GM23338 (cell line): ENCODE data around the gene CYP4F22. TPM values are rescaled to one million over a fixed set of nuclear protein-coding genes. Genes with fewer than 3 reads are reported as not detected.

Experiments
- ATAC-seq: fragments of 200-7000 bp; cut with Tn5 transposase; 3 replicates; pipeline ENCODE4 v1.9.1; 2020
- DNase-seq: peaks from one replicate; pipeline ENCODE4 v3.0.0-alpha.2; 2015; ENCODE audit warnings: low spot score
- H2AFZ ChIP-seq: fragments of 200-600 bp; sonication (generic); 2 replicates; pipeline ENCODE4 v1.8.0; 2016; ENCODE audit warnings: antibody characterized with exemption, mild to moderate bottlenecking, moderate library complexity
- H3F3A ChIP-seq: fragments of 200-600 bp; sonication (generic); replicated peaks from 2 replicates; pipeline ENCODE4 v1.8.0; 2017; ENCODE audit warnings: antibody characterized with exemption, mixed run types, low read depth
- H3K27ac ChIP-seq: fragments of 200-600 bp; sonication (generic); 2 replicates; pipeline ENCODE4 v1.6.1; 2016; ENCODE audit warnings: low read depth
- H3K27me3 ChIP-seq: fragments of 200-600 bp; sonication (generic); 2 replicates; pipeline ENCODE4 v1.8.0; 2016; ENCODE audit warnings: mild to moderate bottlenecking, mixed run types, moderate library complexity; ENCODE audit not compliant: insufficient read depth
- H3K36me3 ChIP-seq: fragments of 200-600 bp; sonication (generic); 2 replicates; pipeline ENCODE4 v1.8.0; 2016; ENCODE audit warnings: mild to moderate bottlenecking; ENCODE audit not compliant: insufficient read depth
- H3K4me1 ChIP-seq: fragments of 200-600 bp; sonication (generic); 2 replicates; pipeline ENCODE4 v1.8.0; 2016; ENCODE audit warnings: mild to moderate bottlenecking, moderate library complexity; ENCODE audit not compliant: insufficient read depth
- H3K4me2 ChIP-seq: fragments of 200-600 bp; sonication (generic); 2 replicates; pipeline ENCODE4 v1.7.1; 2017; ENCODE audit warnings: mixed run types
- H3K4me3 ChIP-seq: fragments of 200-600 bp; sonication (generic); 2 replicates; pipeline ENCODE4 v1.6.1; 2016; ENCODE audit warnings: mixed run types
- H3K79me2 ChIP-seq: fragments of 200-600 bp; sonication (generic); replicated peaks from 2 replicates; pipeline ENCODE4 v1.8.0; 2017; ENCODE audit warnings: mild to moderate bottlenecking; ENCODE audit not compliant: insufficient read depth
- H3K9me2 ChIP-seq: fragments of 200-600 bp; sonication (generic); 2 replicates; pipeline ENCODE4 v1.8.0; 2017; ENCODE audit not compliant: insufficient read depth
- H4K20me1 ChIP-seq: fragments of 200-600 bp; sonication (generic); replicated peaks from 2 replicates; pipeline ENCODE4 v1.8.0; 2017; ENCODE audit warnings: mild to moderate bottlenecking; ENCODE audit not compliant: insufficient read depth
- H3K27ac Mint-ChIP-seq: 2 replicates; pipeline ENCODE4 v1.8.0; 2020; ENCODE audit warnings: inconsistent platforms, mild to moderate bottlenecking, moderate library complexity, mixed read lengths
- H3K27me3 Mint-ChIP-seq: 3 replicates; pipeline ENCODE4 v1.8.0; 2022; ENCODE audit warnings: low read depth, mild to moderate bottlenecking, moderate library complexity, mixed read lengths, inconsistent platforms; ENCODE audit not compliant: insufficient read depth, poor library complexity
- H3K36me3 Mint-ChIP-seq: 3 replicates; pipeline ENCODE4 v1.8.0; 2021; ENCODE audit warnings: low read depth, mild to moderate bottlenecking, inconsistent platforms, moderate library complexity, mixed read lengths
- H3K4me1 Mint-ChIP-seq: 3 replicates; pipeline ENCODE4 v1.8.0; 2020; ENCODE audit warnings: mild to moderate bottlenecking, inconsistent platforms, mixed read lengths
- H3K4me3 Mint-ChIP-seq: 3 replicates; pipeline ENCODE4 v1.8.0; 2021; ENCODE audit warnings: moderate library complexity, mild to moderate bottlenecking, inconsistent platforms, mixed read lengths
- H3K9me3 Mint-ChIP-seq: 3 replicates; pipeline ENCODE4 v1.8.0; 2020; ENCODE audit warnings: moderate library complexity, mild to moderate bottlenecking, inconsistent platforms, mixed read lengths
- CREB1 ChIP-seq: fragments of 250-450 bp; sonication (Bioruptor Pico); IDR thresholded peaks from 2 replicates; pipeline ENCODE4 v1.5.0; 2020; ENCODE audit warnings: low read depth, mild to moderate bottlenecking, moderate library complexity
- EZH2 ChIP-seq: fragments of 200-600 bp; sonication (generic); IDR thresholded peaks from one replicate; pipeline ENCODE4 v1.8.0; 2017; ENCODE audit warnings: antibody characterized with exemption, mild to moderate bottlenecking, low read depth; ENCODE audit not compliant: unreplicated experiment
- EZH2phosphoT487 ChIP-seq: fragments of 200-600 bp; sonication (generic); IDR thresholded peaks from one replicate; pipeline ENCODE4 v1.8.1; 2018; ENCODE audit warnings: antibody characterized with exemption; ENCODE audit not compliant: unreplicated experiment
- JUNB ChIP-seq: IDR thresholded peaks from one replicate; pipeline ENCODE4 v1.6.1; 2016; ENCODE audit warnings: antibody characterized with exemption; ENCODE audit not compliant: unreplicated experiment
- NANOG ChIP-seq: IDR thresholded peaks from 2 replicates; pipeline ENCODE4 v1.6.1; 2016; ENCODE audit warnings: antibody characterized with exemption, borderline replicate concordance
- POLR2AphosphoS5 ChIP-seq: IDR thresholded peaks from 2 replicates; pipeline ENCODE4 v1.6.1; 2016; ENCODE audit warnings: antibody characterized with exemption, low read depth
- STAT1 ChIP-seq: IDR thresholded peaks from one replicate; pipeline ENCODE4 v1.6.1; 2016; ENCODE audit warnings: antibody characterized with exemption; ENCODE audit not compliant: unreplicated experiment
- ZNF114 ChIP-seq: fragments of 250-450 bp; sonication (Bioruptor Pico); IDR thresholded peaks from 2 replicates; pipeline ENCODE4 v1.5.0; 2020; ENCODE audit warnings: mild to moderate bottlenecking, moderate library complexity
- ZNF331 ChIP-seq: fragments of 250-450 bp; sonication (Bioruptor Pico); IDR thresholded peaks from 2 replicates; pipeline ENCODE4 v1.5.0; 2020; ENCODE audit warnings: low read depth, mild to moderate bottlenecking, moderate library complexity
- ZNF462 ChIP-seq: fragments of 250-450 bp; sonication (Bioruptor Pico); IDR thresholded peaks from 2 replicates; pipeline ENCODE4 v1.5.0; 2020; ENCODE audit warnings: mild to moderate bottlenecking, moderate library complexity
- polyA plus RNA-seq: library from polyadenylated mRNA; unstranded; fragments of >200 nt; fragmentation: Nextera tagmentation; extraction: Ambion mirVana; gene quantifications from 2 replicates; pipeline ENCODE4 v1.2.1, GENCODE V29; 2016
- total RNA-seq: library from RNA; depleted of rRNA; stranded (reverse); fragments of >200 nt; shearing (Covaris generic); gene quantifications from 2 replicates; pipeline ENCODE4 v1.2.3, GENCODE V29; 2014
- TF ChIP-seq, protein P1 (sequence below), 2 experiments: fragments of 200-600 bp in 1 of 2; sonication (generic) in 1 of 2; conservative IDR thresholded peaks; 2 replicates each; pipeline versions ENCODE4 v1.5.1 to v1.6.1; 2016 to 2017; ENCODE audit warnings: antibody characterized with exemption in 2 of 2, low read depth in 2 of 2, mild to moderate bottlenecking in 2 of 2, moderate library complexity in 1 of 2
- TF ChIP-seq, protein P2 (sequence below): IDR thresholded peaks from one replicate; pipeline ENCODE4 v1.6.1; 2018; ENCODE audit warnings: antibody characterized with exemption; ENCODE audit not compliant: unreplicated experiment
- TF ChIP-seq, protein P3 (sequence below): IDR thresholded peaks from 2 replicates; pipeline ENCODE4 v1.6.1; 2016; ENCODE audit warnings: antibody characterized with exemption

The CYP4F22 gene
- total and polyA plus RNA-seq, 2 experiments from 2014 or later: 0.24 to 1.5 TPM

GRCh38 chr19:15468675-15469512 lies 39.4 kb upstream of the CYP4F22 start:
- Mint-ChIP-seq H3K36me3 (no peaks in the 10 kb centered on the region), H3K27ac (no peak overlapping the region), H3K4me1 (peaks cover 5% of the 10 kb centered on the region; the same call in 1 of the 3 replicates), H3K9me3 (peaks cover 25% of the 10 kb centered on the region), H3K4me3 (peak overlapping the region; percentile 68), H3K27me3 (peaks cover 39% of the 10 kb centered on the region)
- Histone ChIP-seq H3K4me1 (no peaks in the 10 kb centered on the region; the same call in 1 of the 2 replicates), H3K4me3 (peak overlapping the region; percentile 71; the same call in 1 of the 2 replicates), H3K9me2 (no peaks in the 10 kb centered on the region), H3K4me2 (peak overlapping the region; percentile 84), H3K27ac (no peak overlapping the region), H3K79me2 (no peaks in the 10 kb centered on the region), H4K20me1 (no peaks in the 10 kb centered on the region), H3F3A (no peaks in the 10 kb centered on the region; the same call in 1 of the 2 replicates), H2AFZ (peak overlapping the region; percentile 91; the same call in 1 of the 2 replicates), H3K27me3 (peaks cover 55% of the 10 kb centered on the region), H3K36me3 (no peaks in the 10 kb centered on the region)
- TF ChIP-seq EZH2phosphoT487: no peak
- TF ChIP-seq JUNB: no peak
- TF ChIP-seq ZNF331 (CRISPR knock-in tag): no peak
- TF ChIP-seq, protein P1, sequence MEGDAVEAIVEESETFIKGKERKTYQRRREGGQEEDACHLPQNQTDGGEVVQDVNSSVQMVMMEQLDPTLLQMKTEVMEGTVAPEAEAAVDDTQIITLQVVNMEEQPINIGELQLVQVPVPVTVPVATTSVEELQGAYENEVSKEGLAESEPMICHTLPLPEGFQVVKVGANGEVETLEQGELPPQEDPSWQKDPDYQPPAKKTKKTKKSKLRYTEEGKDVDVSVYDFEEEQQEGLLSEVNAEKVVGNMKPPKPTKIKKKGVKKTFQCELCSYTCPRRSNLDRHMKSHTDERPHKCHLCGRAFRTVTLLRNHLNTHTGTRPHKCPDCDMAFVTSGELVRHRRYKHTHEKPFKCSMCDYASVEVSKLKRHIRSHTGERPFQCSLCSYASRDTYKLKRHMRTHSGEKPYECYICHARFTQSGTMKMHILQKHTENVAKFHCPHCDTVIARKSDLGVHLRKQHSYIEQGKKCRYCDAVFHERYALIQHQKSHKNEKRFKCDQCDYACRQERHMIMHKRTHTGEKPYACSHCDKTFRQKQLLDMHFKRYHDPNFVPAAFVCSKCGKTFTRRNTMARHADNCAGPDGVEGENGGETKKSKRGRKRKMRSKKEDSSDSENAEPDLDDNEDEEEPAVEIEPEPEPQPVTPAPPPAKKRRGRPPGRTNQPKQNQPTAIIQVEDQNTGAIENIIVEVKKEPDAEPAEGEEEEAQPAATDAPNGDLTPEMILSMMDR (conservative IDR thresholded peaks at IDR 0.05; ENCODE audit: low read depth in 2 of 2): no peak
- TF ChIP-seq, protein P2, sequence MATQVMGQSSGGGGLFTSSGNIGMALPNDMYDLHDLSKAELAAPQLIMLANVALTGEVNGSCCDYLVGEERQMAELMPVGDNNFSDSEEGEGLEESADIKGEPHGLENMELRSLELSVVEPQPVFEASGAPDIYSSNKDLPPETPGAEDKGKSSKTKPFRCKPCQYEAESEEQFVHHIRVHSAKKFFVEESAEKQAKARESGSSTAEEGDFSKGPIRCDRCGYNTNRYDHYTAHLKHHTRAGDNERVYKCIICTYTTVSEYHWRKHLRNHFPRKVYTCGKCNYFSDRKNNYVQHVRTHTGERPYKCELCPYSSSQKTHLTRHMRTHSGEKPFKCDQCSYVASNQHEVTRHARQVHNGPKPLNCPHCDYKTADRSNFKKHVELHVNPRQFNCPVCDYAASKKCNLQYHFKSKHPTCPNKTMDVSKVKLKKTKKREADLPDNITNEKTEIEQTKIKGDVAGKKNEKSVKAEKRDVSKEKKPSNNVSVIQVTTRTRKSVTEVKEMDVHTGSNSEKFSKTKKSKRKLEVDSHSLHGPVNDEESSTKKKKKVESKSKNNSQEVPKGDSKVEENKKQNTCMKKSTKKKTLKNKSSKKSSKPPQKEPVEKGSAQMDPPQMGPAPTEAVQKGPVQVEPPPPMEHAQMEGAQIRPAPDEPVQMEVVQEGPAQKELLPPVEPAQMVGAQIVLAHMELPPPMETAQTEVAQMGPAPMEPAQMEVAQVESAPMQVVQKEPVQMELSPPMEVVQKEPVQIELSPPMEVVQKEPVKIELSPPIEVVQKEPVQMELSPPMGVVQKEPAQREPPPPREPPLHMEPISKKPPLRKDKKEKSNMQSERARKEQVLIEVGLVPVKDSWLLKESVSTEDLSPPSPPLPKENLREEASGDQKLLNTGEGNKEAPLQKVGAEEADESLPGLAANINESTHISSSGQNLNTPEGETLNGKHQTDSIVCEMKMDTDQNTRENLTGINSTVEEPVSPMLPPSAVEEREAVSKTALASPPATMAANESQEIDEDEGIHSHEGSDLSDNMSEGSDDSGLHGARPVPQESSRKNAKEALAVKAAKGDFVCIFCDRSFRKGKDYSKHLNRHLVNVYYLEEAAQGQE: no peak
- no peak for TF ChIP-seq NANOG
- no peak for TF ChIP-seq ZNF462 (CRISPR knock-in tag)
- TF ChIP-seq ZNF114 (CRISPR knock-in tag): no peak
- TF ChIP-seq POLR2AphosphoS5: no peak
- TF ChIP-seq, protein P3, sequence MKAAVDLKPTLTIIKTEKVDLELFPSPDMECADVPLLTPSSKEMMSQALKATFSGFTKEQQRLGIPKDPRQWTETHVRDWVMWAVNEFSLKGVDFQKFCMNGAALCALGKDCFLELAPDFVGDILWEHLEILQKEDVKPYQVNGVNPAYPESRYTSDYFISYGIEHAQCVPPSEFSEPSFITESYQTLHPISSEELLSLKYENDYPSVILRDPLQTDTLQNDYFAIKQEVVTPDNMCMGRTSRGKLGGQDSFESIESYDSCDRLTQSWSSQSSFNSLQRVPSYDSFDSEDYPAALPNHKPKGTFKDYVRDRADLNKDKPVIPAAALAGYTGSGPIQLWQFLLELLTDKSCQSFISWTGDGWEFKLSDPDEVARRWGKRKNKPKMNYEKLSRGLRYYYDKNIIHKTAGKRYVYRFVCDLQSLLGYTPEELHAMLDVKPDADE: no peak
- TF ChIP-seq EZH2: no peak
- no peak for TF ChIP-seq STAT1
- TF ChIP-seq CREB1 (CRISPR knock-in tag): no peak
- DNase-seq: no peak
- no peak for ATAC-seq
